Gastrocnemius medialis (tissue), 4 donors: ENCODE results near the gene BOLL. TPM values are rescaled to one million over a fixed set of nuclear protein-coding genes. Genes with fewer than 3 reads are reported as not detected.

Experiments
- ATAC-seq, 2 donors: fragments of 150-250 bp; one replicate each; pipeline ENCODE4 v1.9.1; 2016
- DNase-seq, 2 donors: peaks; one replicate each; pipeline ENCODE4 v3.0.0-alpha.2; 2019
- H3K27ac ChIP-seq, 4 donors: fragments of 200-600 bp; sonication (generic); 1 replicate in 1 of 4; 2 replicates in 3 of 4; pipeline ENCODE4 v1.5.1; 2016 to 2018; ENCODE audit warnings: mild to moderate bottlenecking in 2 of 4, moderate library complexity in 1 of 4
- H3K27me3 ChIP-seq, 3 donors: fragments of 200-600 bp; sonication (generic) in 2 of 3; 1 replicate in 1 of 3; 2 replicates in 2 of 3; pipeline versions ENCODE4 v1.5.1 to v1.6.0; 2016 to 2019; ENCODE audit warnings: mild to moderate bottlenecking in 1 of 3, moderate library complexity in 1 of 3
- H3K36me3 ChIP-seq, 2 donors: fragments of 200-600 bp; sonication (generic) in 1 of 2; one replicate each; pipeline ENCODE4 v1.5.1; 2017 to 2018
- H3K4me1 ChIP-seq, 2 donors: fragments of 200-600 bp; sonication (generic) in 1 of 2; one replicate each; pipeline ENCODE4 v1.5.1; 2016 to 2017; ENCODE audit warnings: mild to moderate bottlenecking in 2 of 2
- H3K4me3 ChIP-seq, 4 donors: fragments of 200-600 bp; sonication (generic) in 3 of 4; 1 replicate in 1 of 4; 2 replicates in 3 of 4; pipeline ENCODE4 v1.5.1; 2016 to 2019; ENCODE audit warnings: mild to moderate bottlenecking in 2 of 4
- H3K9me3 ChIP-seq, 3 donors: fragments of 200-600 bp; sonication (generic) in 2 of 3; 1 replicate in 1 of 3; 2 replicates in 2 of 3; pipeline ENCODE4 v1.5.1; 2016 to 2019
- POLR2A ChIP-seq, 2 donors: fragments of 450-650 bp; IDR thresholded peaks; one replicate each; pipeline ENCODE4 v1.6.1; 2017; ENCODE audit warnings: antibody characterized with exemption in 2 of 2, mild to moderate bottlenecking in 2 of 2, moderate library complexity in 2 of 2
- in situ Hi-C, 4 donors: fragments of 200-750 bp; cut with MboI; loops; one replicate each; pipeline versions ENCODE4 v1.15.0 to v1.8.0; 2017; ENCODE audit warnings: low sequenced_read_pairs in 4 of 4
- intact Hi-C: fragments of 100-400 bp; cut with DNase I; formaldehyde crosslinking; loops from one replicate; pipeline ENCODE4 v1.15.1; 2023; ENCODE audit warnings: low total_unique reads
- total RNA-seq, 4 donors: library from RNA; depleted of rRNA; stranded (reverse); fragments of >200 nt; gene quantifications; one replicate each; pipeline versions ENCODE4 v1.1.0 to v1.2.3, GENCODE V29; 2016
- TF ChIP-seq, protein P1 (sequence below), 5 experiments: fragments of 450-650 bp in 3 of 5; fragments of 200-600 bp in 2 of 5; sonication (generic) in 2 of 5; IDR thresholded peaks in 4 of 5; conservative IDR thresholded peaks in 1 of 5; 1 replicate in 4 of 5; 2 replicates in 1 of 5; pipeline ENCODE4 v1.5.1; 2016 to 2019; ENCODE audit warnings: antibody characterized with exemption in 5 of 5, mild to moderate bottlenecking in 3 of 5, moderate library complexity in 3 of 5

The BOLL gene
- total RNA-seq, 4 donors from 2014 or later: 2.4 to 8.1 (median 2.6) TPM

- Histone ChIP-seq H3K4me1 (peaks cover 0 to 4% of the 10 kb centered on the region in 2 donors), H3K27ac (no peak overlapping the region), H3K36me3 (no peaks in the 10 kb centered on the region), H3K27me3 (no peaks in the 10 kb centered on the region), H3K9me3 (no peaks in the 10 kb centered on the region), H3K4me3 (no peak overlapping the region)
- intact Hi-C loops: no loop called here
- TF ChIP-seq, protein P1, sequence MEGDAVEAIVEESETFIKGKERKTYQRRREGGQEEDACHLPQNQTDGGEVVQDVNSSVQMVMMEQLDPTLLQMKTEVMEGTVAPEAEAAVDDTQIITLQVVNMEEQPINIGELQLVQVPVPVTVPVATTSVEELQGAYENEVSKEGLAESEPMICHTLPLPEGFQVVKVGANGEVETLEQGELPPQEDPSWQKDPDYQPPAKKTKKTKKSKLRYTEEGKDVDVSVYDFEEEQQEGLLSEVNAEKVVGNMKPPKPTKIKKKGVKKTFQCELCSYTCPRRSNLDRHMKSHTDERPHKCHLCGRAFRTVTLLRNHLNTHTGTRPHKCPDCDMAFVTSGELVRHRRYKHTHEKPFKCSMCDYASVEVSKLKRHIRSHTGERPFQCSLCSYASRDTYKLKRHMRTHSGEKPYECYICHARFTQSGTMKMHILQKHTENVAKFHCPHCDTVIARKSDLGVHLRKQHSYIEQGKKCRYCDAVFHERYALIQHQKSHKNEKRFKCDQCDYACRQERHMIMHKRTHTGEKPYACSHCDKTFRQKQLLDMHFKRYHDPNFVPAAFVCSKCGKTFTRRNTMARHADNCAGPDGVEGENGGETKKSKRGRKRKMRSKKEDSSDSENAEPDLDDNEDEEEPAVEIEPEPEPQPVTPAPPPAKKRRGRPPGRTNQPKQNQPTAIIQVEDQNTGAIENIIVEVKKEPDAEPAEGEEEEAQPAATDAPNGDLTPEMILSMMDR (IDR thresholded peaks at IDR 0.05 in 4 of 5, conservative IDR thresholded peaks at IDR 0.05 in 1 of 5): no peak
- no peak for TF ChIP-seq POLR2A (IDR thresholded peaks at IDR 0.05)
- DNase-seq (no peak), ATAC-seq (no peak)
- in situ Hi-C loops: no loop called here
Observed at GRCh38 chr2:197677483-197677882, 107.6 kb downstream of the BOLL start.

- DNase-seq (no peak), ATAC-seq (no peak)
- TF ChIP-seq, protein P1 (IDR thresholded peaks at IDR 0.05 in 4 of 5, conservative IDR thresholded peaks at IDR 0.05 in 1 of 5): no peak
- no peak for TF ChIP-seq POLR2A (IDR thresholded peaks at IDR 0.05)
- no peaks in the 10 kb centered on the region for H3K36me3 ChIP-seq
- H3K4me1 ChIP-seq: peaks cover 0 to 4% of the 10 kb centered on the region in 2 donors
- H3K9me3 ChIP-seq: no peaks in the 10 kb centered on the region
- intact Hi-C loops: no loop called here
- H3K4me3 ChIP-seq: no peak overlapping the region
- no peak overlapping the region for H3K27ac ChIP-seq
- no peaks in the 10 kb centered on the region for H3K27me3 ChIP-seq
- in situ Hi-C loops: no loop called here
Observed at GRCh38 chr2:197677056-197677455, 108.1 kb downstream of the BOLL start.

Other genes starting within 250 kb of the BOLL start
- gene RFTN2, start 109.7 kb downstream of the BOLL start, total RNA-seq: 1 to 10 TPM; 1.1 to 6.3 (median 3.2) TPM
- 1 to 10 TPM; 3.4 to 8.9 (median 7.7) TPM for gene MARS2, start 80.0 kb downstream of the BOLL start, total RNA-seq
- 10 to 100 TPM in 2 of 4 donors, 1 to 10 TPM in 2; 5.9 to 10.7 (median 9.8) TPM for gene PLCL1, start 19.3 kb upstream of the BOLL start, total RNA-seq